ENCODE measurements around the gene CHST3.
A peak's percentile ranks its signal among the peaks of the same experiment; 100 is the strongest.

The CHST3 gene

DNA sequence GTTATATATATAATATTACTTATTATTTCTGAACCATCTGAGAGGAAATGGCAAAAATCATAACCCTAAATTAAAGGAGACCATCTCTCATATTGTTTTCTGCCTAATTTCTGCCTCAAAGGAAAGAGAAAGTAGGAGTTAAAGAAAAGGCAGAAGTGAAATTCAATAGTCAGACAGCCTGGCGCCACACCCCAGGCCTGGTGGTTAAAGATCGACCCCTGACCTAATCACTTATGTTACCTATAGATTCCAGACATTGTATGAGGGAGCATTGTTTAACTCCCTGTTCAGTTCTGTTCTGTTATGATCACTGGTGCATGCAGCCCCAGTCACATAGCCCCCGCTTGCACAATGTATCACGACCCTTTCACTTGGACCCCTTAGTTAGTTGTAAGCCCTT, 24.9 kb upstream of the CHST3 start:
- Mint-ChIP-seq H3K4me1 (peaks cover 7 to 8% of the 10 kb centered on the region in 2 donors), H3K36me3 (peaks cover 14 to 18% of the 10 kb centered on the region in 2 donors), H3K27me3 (peaks cover 8 to 12% of the 10 kb centered on the region in 2 donors), H3K9me3 (peaks cover 17 to 25% of the 10 kb centered on the region in 2 donors), H3K27ac (no peak overlapping the region), H3K4me3 (no peak overlapping the region)
- DNase-seq, result no peak
- peak; percentile 48 to 54 for ATAC-seq (replicated peaks)

DNA sequence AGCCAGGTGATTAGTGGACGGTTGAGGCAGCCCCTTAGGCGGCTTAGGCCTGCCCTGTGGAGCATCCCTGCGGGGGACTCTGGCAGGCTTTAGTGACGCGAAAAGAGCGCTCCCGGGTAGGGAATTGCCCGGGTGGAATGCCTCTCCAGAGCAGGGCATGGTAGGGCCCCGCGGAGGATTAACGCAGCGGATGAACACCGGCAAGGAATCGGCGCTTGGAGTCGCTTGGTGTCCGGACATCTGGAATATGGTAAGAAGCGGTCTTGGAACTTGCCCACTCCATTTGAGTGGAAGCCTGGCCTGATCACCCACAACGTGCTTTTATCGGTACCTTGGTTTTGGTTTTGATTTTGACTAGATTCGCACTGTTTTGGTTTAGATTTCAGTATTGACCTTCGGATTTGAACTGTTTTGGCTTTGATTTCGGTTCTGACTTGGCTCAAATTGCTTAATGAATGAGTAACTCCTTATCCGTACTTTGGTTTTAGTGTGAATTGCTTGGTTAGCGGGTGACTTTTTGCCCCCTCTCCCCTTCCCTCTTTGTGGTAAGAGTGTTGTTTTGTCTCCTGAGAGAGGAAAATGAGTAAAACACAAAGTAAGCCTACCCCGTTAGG, 24.2 kb upstream of the CHST3 start:
- Mint-ChIP-seq H3K27me3 (peaks cover 5 to 8% of the 10 kb centered on the region in 2 donors), H3K9me3 (peaks cover 17 to 24% of the 10 kb centered on the region in 2 donors), H3K4me1 (peaks cover 7 to 8% of the 10 kb centered on the region in 2 donors), H3K36me3 (peaks cover 12 to 15% of the 10 kb centered on the region in 2 donors), H3K27ac (no peak overlapping the region), H3K4me3 (no peak overlapping the region)
- no peak for DNase-seq
- no peak for ATAC-seq (replicated peaks)

DNA sequence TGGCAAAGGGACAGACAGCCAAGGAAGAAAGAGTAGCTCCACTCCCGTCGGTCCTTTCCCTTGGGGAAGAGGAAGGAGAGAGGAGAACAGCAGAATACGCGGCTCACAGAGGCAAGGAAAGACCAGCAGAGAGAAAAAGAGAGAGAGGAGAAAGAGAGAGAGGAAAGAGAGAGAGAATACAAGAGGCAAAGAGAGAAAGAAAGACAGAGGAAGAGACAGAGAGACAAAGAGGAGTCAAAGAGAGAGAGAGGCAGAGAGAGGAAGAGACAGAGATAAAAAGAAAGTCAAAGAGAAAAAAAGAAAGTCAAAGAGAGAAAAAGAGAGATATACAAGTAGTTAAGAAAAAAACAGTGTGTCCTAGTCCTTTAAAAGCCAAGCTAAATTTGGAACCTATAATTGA, 23.4 kb upstream of the CHST3 start:
- Mint-ChIP-seq H3K36me3 (peaks cover 10 to 15% of the 10 kb centered on the region in 2 donors), H3K27me3 (peaks cover 4 to 7% of the 10 kb centered on the region in 2 donors), H3K9me3 (peaks cover 18 to 25% of the 10 kb centered on the region in 2 donors), H3K4me3 (no peak overlapping the region), H3K4me1 (peaks cover 7 to 8% of the 10 kb centered on the region in 2 donors), H3K27ac (no peak overlapping the region)
- DNase-seq (no peak), ATAC-seq (replicated peaks) (no peak)

DNA sequence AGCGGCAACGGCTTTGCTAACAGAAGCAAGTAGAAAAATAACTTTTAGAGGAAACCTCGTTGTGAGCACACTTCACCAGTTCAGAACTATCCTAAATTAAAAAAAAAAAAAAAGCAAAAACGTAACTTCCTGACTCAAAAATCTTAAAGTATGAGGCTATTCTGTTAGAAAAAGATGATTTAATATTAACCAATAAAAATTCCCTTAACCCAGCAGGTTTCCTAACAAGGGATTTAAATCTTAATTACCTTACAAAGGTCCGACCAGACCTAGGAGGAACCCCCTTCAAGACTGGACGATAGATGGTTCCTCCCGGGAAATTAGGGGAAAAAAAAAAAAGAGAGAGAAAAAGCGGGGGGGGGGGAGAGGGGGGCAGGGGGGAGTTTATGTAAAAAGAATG, 22.9 kb upstream of the CHST3 start:
- Mint-ChIP-seq H3K4me1 (peaks cover 7 to 8% of the 10 kb centered on the region in 2 donors), H3K36me3 (peaks cover 9 to 18% of the 10 kb centered on the region in 2 donors), H3K27ac (no peak overlapping the region), H3K27me3 (peaks cover 4 to 7% of the 10 kb centered on the region in 2 donors), H3K4me3 (no peak overlapping the region), H3K9me3 (peaks cover 23 to 30% of the 10 kb centered on the region in 2 donors)
- ATAC-seq (replicated peaks), result no peak
- no peak for DNase-seq

DNA sequence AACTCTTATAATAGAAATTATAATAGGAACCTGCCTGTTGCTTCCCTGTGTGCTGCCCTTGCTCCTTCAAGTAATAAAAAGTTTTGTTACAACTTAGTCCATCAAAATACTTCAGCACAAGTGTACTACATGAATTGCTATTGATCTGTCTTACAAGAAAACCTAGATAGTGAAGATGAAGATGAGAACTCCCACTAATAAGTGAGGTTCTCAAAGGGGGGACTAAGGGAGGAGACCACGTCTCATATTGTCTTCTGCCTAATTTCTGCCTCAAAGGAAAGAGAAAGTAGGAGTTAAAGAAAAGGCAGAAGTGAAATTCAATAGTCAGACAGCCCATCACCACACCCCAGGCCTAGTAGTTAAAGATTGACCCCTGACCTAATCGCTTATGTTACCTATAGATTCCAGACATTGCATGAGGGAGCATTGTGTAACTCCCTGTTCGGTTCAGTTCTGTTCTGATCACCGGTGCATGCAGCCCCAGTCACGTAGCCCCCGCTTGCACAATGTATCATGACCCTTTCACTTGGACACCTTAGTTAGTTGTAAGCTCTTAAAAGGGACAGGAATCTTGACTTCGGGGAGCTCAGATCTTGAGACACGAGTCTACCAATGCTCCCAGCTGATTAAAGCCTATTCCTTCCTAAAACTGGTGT, 18.2 kb upstream of the CHST3 start:
- Mint-ChIP-seq H3K27ac (no peak overlapping the region), H3K4me1 (no peaks in the 10 kb centered on the region), H3K4me3 (no peak overlapping the region), H3K9me3 (peaks cover 16 to 38% of the 10 kb centered on the region in 2 donors), H3K27me3 (peaks cover 0 to 6% of the 10 kb centered on the region in 2 donors), H3K36me3 (peaks cover 12 to 19% of the 10 kb centered on the region in 2 donors)
- ATAC-seq (replicated peaks) (no peak), DNase-seq (no peak)

DNA sequence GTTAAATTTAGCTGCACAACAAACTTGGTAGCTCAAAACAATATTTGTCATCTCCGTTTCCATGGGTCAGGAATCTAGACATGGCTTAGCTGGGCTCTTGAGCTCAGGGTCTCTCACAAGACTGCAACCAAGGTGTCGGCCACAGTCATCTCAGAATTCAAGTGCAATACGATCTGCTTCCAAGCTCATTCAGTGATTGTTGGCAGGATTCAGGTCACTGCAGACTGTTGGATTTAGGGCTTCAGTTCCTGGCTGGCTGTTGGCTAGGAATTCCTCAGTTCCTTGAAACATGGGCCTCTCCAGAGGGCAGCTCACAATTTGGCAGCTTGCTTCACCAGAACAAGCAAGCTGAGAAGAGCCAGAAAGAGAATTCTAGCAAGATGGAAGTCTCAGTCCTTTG, 17.5 kb upstream of the CHST3 start:
- Mint-ChIP-seq H3K27ac (no peak overlapping the region), H3K4me3 (no peak overlapping the region), H3K36me3 (peaks cover 11 to 18% of the 10 kb centered on the region in 2 donors), H3K27me3 (peaks cover 0 to 5% of the 10 kb centered on the region in 2 donors), H3K9me3 (peaks cover 15 to 36% of the 10 kb centered on the region in 2 donors), H3K4me1 (no peaks in the 10 kb centered on the region)
- ATAC-seq (replicated peaks), result no peak
- DNase-seq, result no peak

DNA sequence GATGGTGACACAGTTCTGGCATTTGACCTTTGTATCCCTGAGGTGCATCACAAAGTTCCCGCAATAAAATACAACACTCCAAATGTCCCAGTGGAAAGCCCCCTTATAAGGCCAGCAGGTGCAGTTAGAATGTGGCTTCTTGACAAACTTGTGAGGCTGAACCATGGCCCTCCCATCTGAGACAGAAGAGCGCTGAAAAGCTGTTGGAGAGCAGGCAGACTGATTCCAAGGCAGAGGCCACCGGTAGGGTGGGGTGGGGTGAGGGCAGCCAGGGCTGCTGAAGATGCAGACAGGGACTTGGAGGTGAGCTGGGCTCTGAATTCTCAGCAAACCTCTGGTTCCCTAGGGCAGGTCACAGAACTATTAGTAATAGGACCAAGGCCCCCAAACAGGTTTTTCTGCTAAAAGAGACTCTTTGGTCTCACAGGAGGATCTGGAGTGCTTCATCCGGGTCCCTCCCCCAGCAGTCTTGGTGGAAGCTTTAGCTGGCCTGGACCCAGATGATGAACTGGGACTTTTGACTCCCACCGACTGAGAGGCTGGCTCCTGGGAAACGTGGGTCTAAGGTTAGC, 15.6 kb upstream of the CHST3 start:
- H3K4me3 Mint-ChIP-seq, result no peak overlapping the region
- H3K27me3 Mint-ChIP-seq, result peaks cover 0 to 5% of the 10 kb centered on the region in 2 donors
- peaks cover 11 to 13% of the 10 kb centered on the region in 2 donors for H3K36me3 Mint-ChIP-seq
- no peak for DNase-seq
- no peaks in the 10 kb centered on the region for H3K4me1 Mint-ChIP-seq
- peaks cover 10 to 29% of the 10 kb centered on the region in 2 donors for H3K9me3 Mint-ChIP-seq
- no peak overlapping the region for H3K27ac Mint-ChIP-seq
- no peak for ATAC-seq (replicated peaks)

DNA sequence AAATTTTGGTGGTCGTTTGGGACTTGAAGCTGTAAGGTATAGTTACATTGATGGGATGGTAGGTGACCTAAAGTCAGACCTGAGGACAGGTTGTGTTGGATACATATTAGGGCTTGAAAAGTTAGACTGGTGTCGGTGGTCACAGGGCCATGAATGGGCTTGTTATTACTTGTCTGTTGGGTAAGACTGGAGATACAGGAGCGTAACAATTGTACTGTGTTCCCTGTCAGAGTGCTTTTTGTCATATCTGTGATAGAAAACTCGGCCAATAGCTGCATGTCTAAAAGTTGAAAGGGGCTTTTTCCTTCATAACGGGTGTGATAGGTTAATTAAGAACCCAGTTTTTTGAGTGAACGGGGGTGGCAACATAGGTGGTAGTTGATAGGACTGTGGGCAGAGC, 13.5 kb upstream of the CHST3 start:
- no peak overlapping the region for H3K4me3 Mint-ChIP-seq
- ATAC-seq (replicated peaks), result no peak
- peaks cover 6 to 17% of the 10 kb centered on the region in 2 donors for H3K27me3 Mint-ChIP-seq
- no peak overlapping the region for H3K27ac Mint-ChIP-seq
- H3K9me3 Mint-ChIP-seq, result peaks cover 20 to 37% of the 10 kb centered on the region in 2 donors
- H3K36me3 Mint-ChIP-seq, result peaks cover 17 to 23% of the 10 kb centered on the region in 2 donors
- DNase-seq, result no peak
- no peaks in the 10 kb centered on the region for H3K4me1 Mint-ChIP-seq

GRCh38 chr10:71952745-71953144, 11.4 kb upstream of the CHST3 start:
- no peak for ATAC-seq (replicated peaks)
- peaks cover 10 to 25% of the 10 kb centered on the region in 2 donors for H3K27me3 Mint-ChIP-seq
- peaks cover 20% of the 10 kb centered on the region in 2 donors for H3K36me3 Mint-ChIP-seq
- no peak overlapping the region for H3K4me3 Mint-ChIP-seq
- H3K27ac Mint-ChIP-seq, result no peak overlapping the region
- H3K9me3 Mint-ChIP-seq, result peaks cover 14 to 30% of the 10 kb centered on the region in 2 donors
- H3K4me1 Mint-ChIP-seq, result peaks cover 0 to 4% of the 10 kb centered on the region in 2 donors
- no peak for DNase-seq

DNA sequence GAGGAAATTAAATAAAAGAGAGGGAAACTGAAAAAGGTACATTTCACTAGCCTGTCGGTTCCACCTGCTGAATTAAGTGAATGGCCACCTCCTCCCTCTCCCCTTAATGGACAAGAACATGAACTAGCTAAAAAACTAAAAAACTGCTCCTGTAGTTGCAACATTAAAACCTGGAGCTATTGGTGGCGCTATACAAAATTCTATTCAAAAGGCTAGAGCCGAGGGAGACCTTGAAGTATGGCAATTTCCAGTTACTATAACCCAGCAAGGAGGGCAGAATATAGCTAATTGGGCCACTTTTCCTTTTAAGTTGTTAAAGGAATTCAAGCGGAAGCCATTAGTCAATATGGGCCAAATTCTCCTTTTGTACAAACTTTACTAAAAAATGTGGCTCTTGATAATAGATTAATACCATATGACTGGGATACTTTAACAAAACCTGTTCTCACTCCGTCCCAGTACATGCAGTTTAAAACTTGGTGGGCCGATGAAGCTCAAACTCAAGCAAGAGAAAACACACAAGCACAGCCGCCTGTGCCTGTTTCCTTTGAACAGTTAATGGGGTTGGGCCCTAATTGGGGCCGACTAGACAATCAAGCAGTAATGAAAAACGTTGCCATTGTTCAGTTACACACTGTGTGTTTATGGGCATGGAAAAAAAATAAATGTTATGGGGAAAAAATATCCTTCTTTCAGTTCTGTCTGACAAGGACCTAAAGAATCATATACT, 6.5 kb upstream of the CHST3 start:
- H3K36me3 Mint-ChIP-seq, result peaks cover 9 to 14% of the 10 kb centered on the region in 2 donors
- peaks cover 11 to 17% of the 10 kb centered on the region in 2 donors for H3K9me3 Mint-ChIP-seq
- no peak overlapping the region for H3K4me3 Mint-ChIP-seq
- H3K27me3 Mint-ChIP-seq, result peaks cover 31 to 43% of the 10 kb centered on the region in 2 donors
- H3K4me1 Mint-ChIP-seq, result peaks cover 6 to 9% of the 10 kb centered on the region in 2 donors
- ATAC-seq (replicated peaks), result no peak
- DNase-seq, result no peak
- no peak overlapping the region for H3K27ac Mint-ChIP-seq

DNA sequence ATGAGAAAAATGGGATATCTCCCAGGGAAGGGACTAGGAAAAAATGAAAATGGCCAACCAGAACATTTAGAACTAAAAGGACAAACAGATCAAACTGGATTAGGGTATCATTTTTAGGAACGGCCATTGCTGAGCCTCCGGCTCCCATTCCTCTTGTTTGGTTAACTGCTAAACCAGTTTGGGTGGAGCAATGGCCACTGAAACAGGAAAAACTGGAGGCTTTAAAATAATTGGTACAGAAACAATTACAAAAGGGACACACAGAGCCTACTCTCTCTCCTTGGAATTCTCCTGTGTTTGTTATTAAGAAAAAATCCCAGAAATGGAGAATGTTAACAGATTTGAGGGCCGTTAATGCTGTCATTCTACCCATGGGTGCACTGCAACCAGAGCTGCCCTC, 4.7 kb upstream of the CHST3 start:
- ATAC-seq (replicated peaks), result no peak
- Mint-ChIP-seq H3K4me1 (peaks cover 6 to 9% of the 10 kb centered on the region in 2 donors), H3K9me3 (peaks cover 9 to 16% of the 10 kb centered on the region in 2 donors), H3K27me3 (peaks cover 39 to 56% of the 10 kb centered on the region in 2 donors), H3K36me3 (peaks cover 8 to 12% of the 10 kb centered on the region in 2 donors), H3K4me3 (no peak overlapping the region), H3K27ac (no peak overlapping the region)
- DNase-seq, result no peak

- Mint-ChIP-seq H3K27ac (no peak overlapping the region), H3K4me1 (peaks cover 9 to 19% of the 10 kb centered on the region in 2 donors), H3K4me3 (no peak overlapping the region), H3K36me3 (peaks cover 0 to 3% of the 10 kb centered on the region in 2 donors), H3K27me3 (peaks cover 52 to 63% of the 10 kb centered on the region in 2 donors), H3K9me3 (peaks cover 0 to 1% of the 10 kb centered on the region in 2 donors)
- DNase-seq (no peak), ATAC-seq (replicated peaks) (no peak)
Observed at GRCh38 chr10:71961831-71962230, 2.4 kb upstream of the CHST3 start.

DNA sequence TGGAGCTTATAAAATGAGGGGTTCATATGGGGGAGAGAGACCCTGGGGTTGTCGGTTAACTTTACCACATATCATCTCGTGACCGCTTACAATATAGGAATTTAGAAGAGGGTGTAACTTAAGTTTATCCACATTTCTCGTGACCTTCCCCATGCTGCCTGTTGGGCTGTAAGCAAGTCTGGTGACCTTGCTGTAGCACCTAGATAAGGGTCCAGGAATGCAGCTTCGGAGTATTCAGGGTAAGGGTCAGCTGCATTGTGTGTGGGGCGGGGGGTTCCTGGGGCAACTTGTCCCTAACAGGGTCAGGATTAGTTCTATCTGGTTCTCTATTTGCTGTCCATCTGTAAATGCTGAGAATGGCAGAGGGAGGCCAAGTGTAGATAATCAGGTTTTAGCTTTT, 1.3 kb upstream of the CHST3 start:
- ATAC-seq (replicated peaks) (no peak), DNase-seq (no peak)
- Mint-ChIP-seq H3K9me3 (peaks cover 0 to 1% of the 10 kb centered on the region in 2 donors), H3K4me1 (peaks cover 9 to 19% of the 10 kb centered on the region in 2 donors), H3K27me3 (peaks cover 57 to 68% of the 10 kb centered on the region in 2 donors), H3K4me3 (no peak overlapping the region), H3K36me3 (peaks cover 0 to 3% of the 10 kb centered on the region in 2 donors), H3K27ac (no peak overlapping the region)
